Measurements from ENCODE around the gene IL23R.
A peak's percentile ranks its signal among the peaks of the same experiment; 100 is the strongest.
"Not testable (repeated sequence)": the region's sequence is repeated elsewhere in the genome, so short reads cannot be mapped to it uniquely, and the experiment has no call there.

Gene IL23R

GRCh38 chr1:67200755-67201154, 34.5 kb downstream of the IL23R start:
- no peak for FAIRE-seq

DNA sequence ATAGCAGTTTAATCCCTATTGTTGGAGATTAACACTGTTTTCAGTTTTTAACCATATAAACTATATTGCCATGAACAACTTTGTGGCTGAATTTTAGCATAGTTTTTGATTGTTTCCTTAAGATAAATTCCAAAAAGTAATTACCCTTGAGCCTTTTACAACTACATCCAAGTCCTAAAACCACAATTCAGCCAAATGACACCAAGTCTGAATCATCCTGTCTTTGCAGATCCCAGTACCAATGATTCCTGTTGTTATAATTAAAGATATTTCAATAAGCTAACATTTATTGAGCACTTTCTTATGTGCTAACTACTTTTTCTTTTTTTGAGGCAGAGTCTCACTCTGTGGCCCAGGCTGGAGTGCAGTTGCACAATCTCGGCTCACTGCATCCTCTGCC, 35.6 kb downstream of the IL23R start:
- FAIRE-seq, result no peak

- FAIRE-seq, result no peak
These were observed 38.2 kb downstream of the IL23R start for GRCh38 chr1:67204298-67204980.

- not testable (repeated sequence) for FAIRE-seq
These were observed 41.1 kb downstream of the IL23R start for GRCh38 chr1:67207398-67207797.

GRCh38 chr1:67208217-67208616, 42.0 kb downstream of the IL23R start:
- no peak for FAIRE-seq

DNA sequence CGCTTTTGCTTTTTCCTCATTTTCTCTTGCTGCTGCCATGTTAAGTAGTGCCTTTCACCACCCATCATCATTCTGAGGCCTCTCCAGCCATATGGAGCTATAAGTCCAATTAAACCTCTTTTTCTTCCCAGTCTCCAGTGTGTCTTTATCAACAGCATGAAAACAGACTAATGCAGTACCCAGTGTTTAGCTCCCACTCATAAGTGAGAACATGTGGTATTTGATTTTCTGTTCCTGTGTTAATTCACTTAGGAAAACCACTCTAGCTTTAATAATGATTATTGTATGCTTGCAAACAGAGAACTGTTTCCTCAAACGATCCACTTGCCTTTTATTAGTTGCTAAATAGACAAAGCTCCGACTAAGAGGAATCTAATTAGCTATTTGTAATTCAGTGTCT, 43.3 kb downstream of the IL23R start:
- FAIRE-seq, result no peak

DNA sequence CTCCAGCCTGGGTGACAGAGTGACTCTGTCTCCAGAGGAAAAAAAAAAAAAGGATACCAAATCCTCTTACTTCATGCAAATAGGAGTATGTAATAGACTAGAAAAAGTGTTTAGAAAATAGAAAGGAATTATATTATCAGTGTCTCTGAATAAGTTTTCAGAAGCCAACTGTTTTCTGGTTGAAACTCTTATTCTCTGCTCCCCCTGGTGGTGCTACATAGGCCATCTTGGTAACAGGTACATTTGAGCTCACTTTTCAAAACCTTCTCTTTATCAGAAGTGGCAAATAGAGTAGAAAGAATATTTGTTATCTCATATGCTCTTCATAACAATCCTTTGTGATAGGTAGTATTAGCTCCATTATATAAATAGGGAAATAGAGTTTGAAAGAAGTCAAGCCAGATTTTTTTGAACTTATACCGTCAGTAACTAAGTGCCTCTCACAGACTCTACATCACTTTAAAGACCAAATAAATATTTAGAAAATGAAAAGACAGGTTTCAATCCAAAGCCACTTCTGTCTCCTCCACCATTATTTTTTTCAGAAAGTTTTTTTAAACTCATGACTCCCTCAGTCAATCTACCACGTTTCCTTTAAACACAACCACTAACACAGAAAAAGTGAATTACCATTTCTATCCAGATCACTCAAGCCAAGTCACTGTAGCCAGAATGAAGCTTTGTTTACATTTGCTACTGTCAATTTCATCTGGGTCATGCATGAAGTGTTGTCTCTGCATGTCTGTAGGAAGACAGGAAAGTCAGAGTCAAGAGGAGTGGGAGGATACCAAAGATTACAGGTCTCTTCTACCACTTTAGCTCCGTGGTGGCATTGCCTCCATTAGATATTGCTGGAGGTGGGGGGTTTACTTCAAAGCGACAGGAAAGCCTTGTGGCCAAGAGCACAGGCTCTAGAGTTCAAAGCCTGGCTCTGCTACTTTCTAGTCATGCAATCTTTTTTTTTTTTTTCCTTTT, 45.6 kb downstream of the IL23R start:
- peak; percentile 94 for FAIRE-seq

DNA sequence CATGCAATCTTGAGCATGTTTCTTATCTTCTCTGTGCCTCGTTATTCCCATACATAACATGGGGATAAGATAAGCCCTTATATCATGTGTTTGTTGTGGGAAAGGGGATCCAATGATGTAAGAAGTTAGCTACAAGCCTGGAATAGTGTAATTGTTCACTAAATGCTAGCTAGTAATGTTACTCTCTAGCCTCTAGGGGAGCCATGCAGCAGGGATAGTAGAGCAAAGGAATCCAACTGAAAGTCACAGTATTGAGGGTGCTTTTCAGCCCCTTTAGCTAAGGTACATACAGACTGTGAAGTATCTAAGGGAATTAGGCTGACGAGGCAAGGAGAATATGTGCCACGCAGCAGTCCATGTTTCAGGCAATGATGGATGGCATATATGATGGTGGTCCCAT, 46.9 kb downstream of the IL23R start:
- FAIRE-seq, result no peak

- no peak for FAIRE-seq
These were observed 47.7 kb downstream of the IL23R start for GRCh38 chr1:67213948-67214347.

DNA sequence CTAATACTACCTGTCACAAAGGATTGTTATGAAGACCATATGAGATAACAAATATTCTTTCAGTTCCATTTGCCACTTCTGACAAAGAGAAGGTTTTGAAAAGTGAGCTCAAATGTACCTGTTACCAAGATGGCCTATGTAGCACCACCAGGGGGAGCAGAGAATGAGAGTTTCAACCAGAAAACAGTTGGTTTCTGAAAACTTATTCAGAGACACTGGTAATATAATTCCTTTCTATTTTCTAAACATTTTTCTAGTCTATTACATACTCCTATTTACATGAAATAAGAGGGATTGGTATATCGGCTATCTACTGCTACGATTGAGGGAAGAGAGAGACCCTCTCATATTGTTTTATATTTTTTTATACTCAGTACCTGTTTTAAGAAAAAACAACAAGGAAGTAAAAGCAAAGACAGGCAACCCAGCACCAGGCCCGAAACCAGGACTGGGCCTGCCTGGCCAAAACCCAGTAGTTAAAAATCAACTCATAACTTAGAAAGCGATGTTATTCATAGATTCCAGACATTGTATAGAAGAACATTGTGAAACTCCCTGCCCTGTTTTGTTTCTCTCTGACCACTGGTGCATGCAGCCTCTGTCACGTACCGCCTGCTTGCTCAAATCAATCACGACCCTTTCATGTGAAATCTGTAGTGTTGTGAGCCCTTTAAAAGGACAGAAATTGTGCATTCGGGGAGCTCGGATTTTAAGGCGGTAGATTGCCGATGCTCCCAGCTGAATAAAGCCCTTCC, 48.3 kb downstream of the IL23R start:
- FAIRE-seq, result peak; percentile 79

- FAIRE-seq, result no peak
These were observed 50.1 kb downstream of the IL23R start for GRCh38 chr1:67216401-67216800.

GRCh38 chr1:67217417-67217816, 51.2 kb downstream of the IL23R start:
- FAIRE-seq, result no peak

GRCh38 chr1:67217938-67218337, 51.7 kb downstream of the IL23R start:
- no peak for FAIRE-seq

DNA sequence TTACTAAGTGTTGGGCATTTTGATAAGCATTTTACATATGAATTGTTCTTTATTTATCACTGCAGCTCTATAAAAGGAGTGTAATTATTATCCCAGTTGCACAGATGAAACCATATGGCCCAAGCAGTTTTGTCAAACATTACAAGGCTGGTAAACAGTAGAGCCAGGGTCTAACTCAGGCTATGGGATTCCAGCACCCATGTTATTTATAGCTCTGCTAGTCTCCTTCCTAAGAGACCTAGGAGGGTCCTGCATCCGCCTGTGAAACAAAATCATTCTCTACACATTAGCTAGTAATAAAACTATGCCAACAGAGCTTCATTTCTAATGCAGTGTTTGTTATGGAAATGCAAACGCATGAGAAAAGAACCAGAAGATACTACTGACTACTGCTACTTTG, 58.6 kb downstream of the IL23R start:
- FAIRE-seq, result no peak

DNA sequence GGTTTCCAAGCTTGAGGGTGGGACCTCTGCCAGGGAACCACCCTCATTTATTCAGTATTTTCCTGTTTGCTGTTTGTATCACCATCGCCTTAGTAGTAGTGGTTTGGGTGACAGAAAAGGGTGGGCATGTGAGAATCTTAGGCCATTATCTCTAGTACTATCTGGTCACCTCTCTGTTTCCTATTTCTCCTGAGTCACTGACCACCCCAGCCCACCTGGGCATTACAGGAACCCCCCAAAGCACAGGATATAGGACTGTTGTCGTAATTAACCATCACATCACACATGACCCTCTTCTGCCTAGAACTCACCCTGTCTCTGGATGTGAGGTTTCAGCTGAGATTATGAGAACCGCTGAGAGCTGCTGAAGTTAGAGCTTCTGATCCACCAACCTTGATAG, 60.4 kb downstream of the IL23R start:
- FAIRE-seq, result no peak

- no peak for FAIRE-seq
These were observed 60.9 kb downstream of the IL23R start for GRCh38 chr1:67227196-67227595.

DNA sequence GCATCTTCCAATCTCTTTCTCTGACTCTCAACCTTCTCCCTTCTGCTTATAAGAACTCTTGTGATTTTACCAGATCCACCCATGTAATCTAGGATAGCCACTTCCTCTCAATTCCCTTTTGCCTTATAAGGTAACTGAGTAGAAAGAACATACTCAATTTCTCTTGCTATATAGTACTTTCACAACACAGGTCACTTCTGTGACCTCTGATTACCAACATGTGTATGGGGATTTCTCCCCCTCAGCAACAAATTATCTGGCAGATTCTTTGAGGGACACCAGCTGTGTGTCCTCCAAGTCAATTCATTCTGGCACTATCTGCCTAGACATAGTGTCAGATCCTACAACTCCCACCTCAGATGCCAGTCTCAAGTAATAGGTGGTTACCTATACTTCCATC, 62.5 kb downstream of the IL23R start:
- no peak for FAIRE-seq

DNA sequence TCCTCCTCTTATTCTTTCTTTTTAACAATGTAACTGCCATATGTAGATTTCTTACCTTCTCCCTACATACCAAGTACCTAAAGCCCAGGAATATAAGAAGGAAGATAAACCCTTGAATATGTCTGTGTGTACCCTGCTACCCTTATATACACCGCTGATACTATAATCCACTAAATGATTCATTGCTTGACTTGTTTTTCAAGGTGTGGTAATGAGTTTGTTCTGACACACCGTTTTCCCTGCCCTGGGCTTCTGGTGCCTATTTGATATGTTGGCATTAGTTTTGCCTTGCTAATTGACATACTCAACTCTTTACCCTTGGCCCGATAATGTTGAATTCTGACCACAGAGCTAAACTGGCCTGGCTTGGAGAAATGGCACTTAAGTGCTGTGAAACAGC, 64.3 kb downstream of the IL23R start:
- no peak for FAIRE-seq

GRCh38 chr1:67236277-67236676, 70.0 kb downstream of the IL23R start:
- FAIRE-seq, result no peak

DNA sequence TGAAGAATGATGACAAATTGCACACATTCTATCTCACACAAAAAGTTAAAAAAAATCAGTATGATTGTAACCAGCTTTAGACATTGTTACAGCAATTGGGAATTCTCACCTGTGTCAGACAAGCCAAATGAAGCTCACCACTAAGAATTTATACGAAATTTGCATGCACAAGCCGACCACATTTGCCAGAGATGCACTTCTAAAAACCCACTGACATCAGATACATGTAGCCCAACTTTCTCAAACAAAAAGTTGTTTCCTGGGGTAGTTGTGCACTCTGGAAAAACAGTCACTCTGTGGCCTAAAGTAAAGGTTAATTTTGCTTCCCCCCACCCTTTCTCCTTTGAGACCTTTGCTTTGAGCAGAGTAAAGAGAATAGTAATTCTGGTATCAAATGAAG, 73.5 kb downstream of the IL23R start:
- no peak for FAIRE-seq

GRCh38 chr1:67241200-67241746, 75.0 kb downstream of the IL23R start:
- FAIRE-seq, result no peak

DNA sequence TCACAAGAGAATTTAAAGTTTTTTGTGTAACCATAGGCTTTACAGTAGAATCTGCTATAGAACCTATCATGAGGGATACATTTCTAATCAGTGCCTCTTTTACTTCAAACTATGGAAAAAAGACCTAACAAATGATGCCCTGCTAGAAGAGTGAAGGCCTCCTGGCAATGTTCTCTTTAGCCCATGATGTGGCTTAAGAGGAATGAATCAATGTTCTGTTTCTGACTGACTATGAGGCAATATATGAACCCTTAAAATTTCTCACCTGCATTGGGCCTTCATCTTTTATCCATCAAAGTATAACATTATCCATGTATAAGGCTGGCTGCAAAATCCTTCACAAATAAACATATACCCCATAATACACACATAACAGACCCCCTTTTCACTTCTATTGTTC, 75.8 kb downstream of the IL23R start:
- no peak for FAIRE-seq

GRCh38 chr1:67250051-67250653, 83.9 kb downstream of the IL23R start:
- peak; percentile 13 for FAIRE-seq

Data from G401.6 (cell line).